NT2/D1 (cell line): ENCODE measurements around the gene OR52D1.

Source experiments
- SUZ12 ChIP-seq: IDR thresholded peaks from 2 replicates; pipeline ENCODE4 v1.6.1; 2011; ENCODE audit not compliant: insufficient read length, insufficient read depth; ENCODE audit errors: extremely low read depth
- YY1 ChIP-seq: IDR thresholded peaks from 2 replicates; pipeline ENCODE4 v1.6.1; 2011; ENCODE audit not compliant: insufficient read length, insufficient read depth
- ZNF274 ChIP-seq: IDR thresholded peaks from 2 replicates; pipeline ENCODE4 v1.6.1; 2011; ENCODE audit warnings: mild to moderate bottlenecking, low read depth, low read length

DNA sequence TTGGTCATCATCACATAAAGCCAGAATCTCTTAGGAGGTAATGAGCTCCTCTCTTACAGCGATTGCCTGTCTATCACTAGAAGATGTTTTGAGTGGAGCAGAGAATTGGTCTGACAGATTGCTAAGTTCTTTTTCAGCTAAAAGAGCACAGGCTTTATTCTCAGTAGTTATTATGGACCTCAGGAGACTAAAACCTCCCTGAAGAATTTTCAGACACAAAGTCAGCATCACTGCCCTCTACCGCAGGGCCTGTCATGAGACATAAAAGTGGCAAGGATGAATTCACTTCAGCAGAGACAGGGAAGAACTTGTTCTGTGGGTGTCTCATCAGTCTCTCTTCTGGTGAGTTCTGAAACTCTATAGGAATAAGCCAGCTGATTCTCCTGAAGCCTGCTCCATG, 39.5 kb upstream of the OR52D1 start, which contains the start of gene OR51I2:
- TF ChIP-seq YY1 (no peak), SUZ12 (no peak), ZNF274 (no peak)
